Adipocyte (in vitro differentiated cells): ENCODE data around the gene ALDH1B1.
A peak's percentile ranks its signal among the peaks of the same experiment; 100 is the strongest.
"Not testable (repeated sequence)": the region's sequence is repeated elsewhere in the genome, so short reads cannot be mapped to it uniquely, and the experiment has no call there.

Experiments
- DNase-seq: peaks from one replicate; pipeline ENCODE4 v3.0.0-alpha.2; 2015; ENCODE audit warnings: low read depth
- H3K27me3 ChIP-seq: replicated peaks from 2 replicates; pipeline ENCODE4 v1.7.0; 2013; ENCODE audit warnings: mild to moderate bottlenecking, low read length, moderate library complexity; ENCODE audit not compliant: control insufficient read depth, insufficient read depth
- H3K36me3 ChIP-seq: 2 replicates; pipeline ENCODE4 v1.7.0; 2013; ENCODE audit warnings: low read length, mild to moderate bottlenecking, moderate library complexity; ENCODE audit not compliant: control insufficient read depth, insufficient read depth, severe bottlenecking
- H3K4me1 ChIP-seq: 2 replicates; pipeline ENCODE4 v1.7.0; 2013; ENCODE audit warnings: mild to moderate bottlenecking, low read length, moderate library complexity; ENCODE audit not compliant: control insufficient read depth, insufficient read depth
- H3K4me3 ChIP-seq: 2 replicates; pipeline ENCODE4 v1.7.0; 2013; ENCODE audit warnings: mild to moderate bottlenecking, low read length, moderate library complexity
- H3K9ac ChIP-seq: 2 replicates; pipeline ENCODE4 v1.7.0; 2013; ENCODE audit warnings: mild to moderate bottlenecking, low read length, moderate library complexity
- H3K9me3 ChIP-seq: 2 replicates; pipeline ENCODE4 v1.7.0; 2013; ENCODE audit warnings: mild to moderate bottlenecking, low read length, moderate library complexity; ENCODE audit not compliant: control insufficient read depth

Gene ALDH1B1

GRCh38 chr9:38363589-38363925 is 28.9 kb upstream of the ALDH1B1 start:
- H3K27me3 ChIP-seq = peaks cover under 1% of the 10 kb centered on the region
- peak overlapping the region; percentile 54 for H3K4me3 ChIP-seq
- H3K9ac ChIP-seq = peak overlapping the region; percentile 58
- DNase-seq = no peak
- H3K9me3 ChIP-seq = no peaks in the 10 kb centered on the region
- peaks cover 24% of the 10 kb centered on the region for H3K4me1 ChIP-seq
- H3K36me3 ChIP-seq = no peaks in the 10 kb centered on the region

GRCh38 chr9:38367898-38368297 is 24.6 kb upstream of the ALDH1B1 start:
- Histone ChIP-seq H3K9me3 (no peaks in the 10 kb centered on the region), H3K27me3 (peaks cover 37% of the 10 kb centered on the region), H3K4me1 (peaks cover 6% of the 10 kb centered on the region), H3K4me3 (no peak overlapping the region), H3K36me3 (no peaks in the 10 kb centered on the region), H3K9ac (no peak overlapping the region)
- DNase-seq = no peak

GRCh38 chr9:38368731-38369130 is 23.8 kb upstream of the ALDH1B1 start:
- Histone ChIP-seq H3K27me3 (peaks cover 45% of the 10 kb centered on the region), H3K36me3 (no peaks in the 10 kb centered on the region), H3K4me1 (no peaks in the 10 kb centered on the region), H3K4me3 (no peak overlapping the region), H3K9me3 (no peaks in the 10 kb centered on the region), H3K9ac (no peak overlapping the region)
- no peak for DNase-seq

GRCh38 chr9:38370176-38370575 is 22.3 kb upstream of the ALDH1B1 start:
- H3K27me3 ChIP-seq = peaks cover 47% of the 10 kb centered on the region
- no peaks in the 10 kb centered on the region for H3K9me3 ChIP-seq
- DNase-seq = no peak
- H3K4me1 ChIP-seq = no peaks in the 10 kb centered on the region
- H3K36me3 ChIP-seq = no peaks in the 10 kb centered on the region
- no peak overlapping the region for H3K4me3 ChIP-seq
- H3K9ac ChIP-seq = no peak overlapping the region

- Histone ChIP-seq H3K9me3 (no peaks in the 10 kb centered on the region), H3K36me3 (no peaks in the 10 kb centered on the region), H3K27me3 (peaks cover 59% of the 10 kb centered on the region), H3K4me1 (no peaks in the 10 kb centered on the region), H3K9ac (no peak overlapping the region), H3K4me3 (no peak overlapping the region)
- no peak for DNase-seq
These were observed 21.0 kb upstream of the ALDH1B1 start for GRCh38 chr9:38371495-38371894.

DNA sequence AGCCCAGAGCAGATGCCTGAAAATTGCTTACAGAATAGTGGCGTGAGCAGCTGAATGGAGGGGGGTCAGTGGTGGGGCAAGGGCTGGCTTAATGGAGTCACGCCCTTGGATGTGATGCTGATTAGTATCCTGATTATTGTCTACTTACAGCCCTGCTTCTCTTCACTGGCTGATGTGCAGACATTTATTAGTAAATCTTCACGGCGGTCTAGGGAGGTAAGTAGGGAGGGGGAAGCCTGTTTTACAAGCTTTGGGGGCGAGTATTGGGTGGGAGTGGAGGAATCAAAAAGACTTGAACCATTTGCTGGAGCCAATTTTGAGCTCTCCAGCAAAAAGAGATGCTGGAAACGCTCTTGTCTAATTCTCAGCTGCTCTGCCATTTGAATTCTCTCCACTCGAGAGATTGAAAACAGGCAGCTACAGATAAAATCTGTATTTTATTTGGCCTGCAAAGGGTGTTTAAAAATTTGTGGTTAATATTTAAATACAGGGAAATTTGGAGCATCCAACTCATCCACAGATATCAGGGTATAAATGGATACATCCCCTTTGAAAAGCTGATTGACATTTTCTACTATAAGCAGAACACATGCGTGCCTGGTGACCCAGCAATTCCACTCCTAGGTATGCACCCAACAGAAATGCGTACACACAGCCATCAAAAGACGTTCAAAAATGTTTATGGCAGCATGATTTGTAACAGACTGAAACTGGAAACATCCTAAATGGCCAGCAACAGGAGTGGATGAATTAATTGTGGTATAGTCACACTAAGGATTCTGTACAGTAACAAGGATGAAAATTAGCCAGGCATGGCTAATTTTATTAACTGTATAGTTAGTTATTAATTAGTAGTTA is 19.5 kb upstream of the ALDH1B1 start:
- peaks cover 62% of the 10 kb centered on the region for H3K27me3 ChIP-seq
- no peak overlapping the region for H3K9ac ChIP-seq
- H3K9me3 ChIP-seq = no peaks in the 10 kb centered on the region
- no peak overlapping the region for H3K4me3 ChIP-seq
- no peak for DNase-seq
- H3K4me1 ChIP-seq = no peaks in the 10 kb centered on the region
- no peaks in the 10 kb centered on the region for H3K36me3 ChIP-seq

- no peaks in the 10 kb centered on the region for H3K4me1 ChIP-seq
- no peaks in the 10 kb centered on the region for H3K36me3 ChIP-seq
- no peak for DNase-seq
These were observed 18.8 kb upstream of the ALDH1B1 start for GRCh38 chr9:38373679-38374078.

DNA sequence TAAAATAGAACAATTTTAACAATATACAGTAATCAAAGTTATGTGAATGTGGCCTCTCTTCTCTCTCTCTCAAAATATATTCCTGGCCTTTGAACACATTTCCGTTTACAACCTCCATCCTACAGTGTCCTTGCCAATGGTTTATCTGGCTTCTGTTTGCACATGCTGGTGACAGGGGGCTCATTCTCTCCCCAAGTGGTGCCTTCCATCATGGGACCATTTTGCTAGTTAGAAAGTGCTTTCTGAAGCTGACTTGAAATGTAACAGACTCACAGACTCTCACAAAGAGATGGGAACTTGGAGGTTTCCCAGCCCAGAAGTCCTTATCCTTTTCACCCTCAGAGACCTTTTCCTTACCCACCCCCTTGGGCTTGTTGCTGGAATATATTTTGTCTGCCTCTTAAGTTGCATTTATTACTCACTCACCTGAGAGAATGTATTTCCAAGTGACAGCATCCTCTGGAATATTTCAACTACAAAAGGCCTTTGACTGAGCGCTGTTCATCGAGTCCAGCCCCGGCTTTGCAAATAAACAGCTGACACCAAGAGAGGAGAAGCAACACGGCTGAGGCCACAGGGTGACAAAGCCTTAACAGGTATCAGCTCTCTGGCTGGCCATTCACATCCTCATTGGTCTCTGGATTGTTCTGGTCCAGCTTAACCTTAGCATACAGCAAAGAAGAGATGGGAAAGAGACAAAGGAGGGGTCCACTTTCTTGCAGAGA is 17.5 kb upstream of the ALDH1B1 start:
- Histone ChIP-seq H3K36me3 (no peaks in the 10 kb centered on the region), H3K4me1 (no peaks in the 10 kb centered on the region), H3K4me3 (no peak overlapping the region), H3K27me3 (peaks cover 52% of the 10 kb centered on the region), H3K9me3 (no peaks in the 10 kb centered on the region), H3K9ac (no peak overlapping the region)
- no peak for DNase-seq

More at GRCh38 chr9:38373679-38374078, 18.8 kb upstream of the ALDH1B1 start:
- Histone ChIP-seq H3K4me3 (no peak overlapping the region), H3K27me3 (peaks cover 61% of the 10 kb centered on the region), H3K9ac (no peak overlapping the region), H3K9me3 (no peaks in the 10 kb centered on the region)

GRCh38 chr9:38375572-38375963 is 16.9 kb upstream of the ALDH1B1 start:
- H3K36me3 ChIP-seq = no peaks in the 10 kb centered on the region
- H3K9ac ChIP-seq = no peak overlapping the region
- DNase-seq = no peak
- no peak overlapping the region for H3K4me3 ChIP-seq
- H3K4me1 ChIP-seq = no peaks in the 10 kb centered on the region
- no peaks in the 10 kb centered on the region for H3K9me3 ChIP-seq
- peaks cover 48% of the 10 kb centered on the region for H3K27me3 ChIP-seq

- no peak for DNase-seq
- H3K4me3 ChIP-seq = no peak overlapping the region
- H3K27me3 ChIP-seq = peaks cover 42% of the 10 kb centered on the region
- no peaks in the 10 kb centered on the region for H3K36me3 ChIP-seq
- H3K9me3 ChIP-seq = no peaks in the 10 kb centered on the region
- H3K4me1 ChIP-seq = no peaks in the 10 kb centered on the region
- H3K9ac ChIP-seq = no peak overlapping the region
These were observed 16.4 kb upstream of the ALDH1B1 start for GRCh38 chr9:38376021-38376670.

DNA sequence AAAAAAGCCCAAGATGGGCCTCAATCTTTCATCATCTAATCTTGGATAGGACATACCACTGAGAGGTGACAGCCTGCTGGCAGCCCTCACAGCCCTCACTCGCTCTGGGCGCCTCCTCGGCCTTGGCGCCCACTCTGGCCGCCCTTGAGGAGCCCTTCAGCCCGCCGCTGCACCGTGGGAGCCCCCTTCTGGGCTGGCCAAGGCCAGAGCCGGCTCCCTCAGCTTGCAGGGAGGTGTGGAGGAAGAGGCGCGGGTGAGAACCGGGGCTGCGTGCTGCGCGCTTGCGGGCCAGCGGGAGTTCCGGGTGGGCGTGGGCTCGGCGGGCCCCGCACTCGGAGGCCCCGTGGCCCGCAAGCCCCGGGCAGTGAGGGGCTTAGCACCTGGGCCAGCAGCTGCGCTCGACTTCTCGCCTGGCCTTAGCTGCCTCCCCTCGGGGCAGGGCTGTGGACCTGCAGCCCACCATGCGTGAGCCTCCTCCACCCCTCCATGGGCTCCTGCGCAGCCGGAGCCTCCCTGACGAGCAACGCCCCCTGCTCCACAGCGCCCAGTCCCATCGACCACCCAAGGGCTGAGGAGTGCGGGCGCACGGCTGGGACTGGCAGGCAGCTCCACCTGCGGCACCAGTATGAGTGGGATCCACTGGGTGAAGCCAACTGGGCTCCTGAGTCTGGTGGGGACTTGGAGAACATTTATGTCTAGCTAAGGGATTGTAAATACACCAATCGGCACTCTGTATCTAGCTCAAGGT is 15.0 kb upstream of the ALDH1B1 start:
- peaks cover 29% of the 10 kb centered on the region for H3K27me3 ChIP-seq
- not testable (repeated sequence) for H3K36me3 ChIP-seq, H3K9ac ChIP-seq, DNase-seq, H3K9me3 ChIP-seq, H3K4me3 ChIP-seq, H3K4me1 ChIP-seq
